Neural cell (in vitro differentiated cells): Measurements from ENCODE around the gene SLC2A8. TPM values are rescaled to one million over a fixed set of nuclear protein-coding genes. Genes with fewer than 3 reads are reported as not detected.

Experiments
- H2AFZ ChIP-seq: fragments of 200-600, 300-800 bp; sonication (generic), shearing (Covaris generic); 2 replicates; pipeline ENCODE4 v1.6.0; 2014; ENCODE audit warnings: low read depth, mild to moderate bottlenecking, antibody characterized with exemption, low read length, moderate library complexity
- H3F3A ChIP-seq: fragments of 200-600 bp; shearing (Covaris generic); 2 replicates; pipeline ENCODE4 v1.6.1; 2016; ENCODE audit warnings: mild to moderate bottlenecking, moderate library complexity, mixed read lengths, antibody characterized with exemption, low read length; ENCODE audit not compliant: insufficient read depth, poor library complexity, severe bottlenecking
- H3K27ac ChIP-seq: fragments of 200-600, 300-800 bp; sonication (generic), shearing (Covaris generic); 2 replicates; pipeline ENCODE4 v1.5.1; 2014; ENCODE audit warnings: mild to moderate bottlenecking, low read length, moderate library complexity
- H3K27me3 ChIP-seq: fragments of 300-800, 200-600 bp; sonication (generic), shearing (Covaris generic); 2 replicates; pipeline ENCODE4 v1.6.0; 2014; ENCODE audit warnings: mild to moderate bottlenecking, low read depth, low read length, moderate library complexity; ENCODE audit not compliant: insufficient read depth
- H3K36me3 ChIP-seq: fragments of 300-800, 200-600 bp; sonication (generic), shearing (Covaris generic); 2 replicates; pipeline ENCODE4 v1.5.1; 2014; ENCODE audit warnings: mild to moderate bottlenecking, antibody characterized with exemption, low read length, moderate library complexity; ENCODE audit not compliant: insufficient read depth
- H3K4me2 ChIP-seq: fragments of 300-800, 200-600 bp; sonication (generic), shearing (Covaris generic); 2 replicates; pipeline ENCODE4 v1.6.0; 2014; ENCODE audit warnings: mild to moderate bottlenecking, low read length
- H3K4me3 ChIP-seq: fragments of 300-800, 200-600 bp; sonication (generic), shearing (Covaris generic); 2 replicates; pipeline ENCODE4 v1.5.1; 2014; ENCODE audit warnings: mild to moderate bottlenecking, low read length, moderate library complexity
- H3K79me2 ChIP-seq: fragments of 200-600 bp; shearing (Covaris generic); replicated peaks from 2 replicates; pipeline ENCODE4 v1.6.0; 2014; ENCODE audit warnings: mild to moderate bottlenecking, low read length, moderate library complexity; ENCODE audit not compliant: insufficient read depth
- H3K9ac ChIP-seq: fragments of 300-800, 200-600 bp; sonication (generic), shearing (Covaris generic); 2 replicates; pipeline ENCODE4 v1.6.1; 2016; ENCODE audit warnings: mild to moderate bottlenecking, low read length, mixed read lengths
- H3K9me2 ChIP-seq: fragments of 200-600 bp; shearing (Covaris generic); 2 replicates; pipeline ENCODE4 v1.6.1; 2016; ENCODE audit warnings: mild to moderate bottlenecking, low read length, mixed read lengths; ENCODE audit not compliant: insufficient read depth
- H3K9me3 ChIP-seq: fragments of 200-600, 300-800 bp; sonication (generic), shearing (Covaris generic); 2 replicates; pipeline ENCODE4 v1.6.1; 2016; ENCODE audit warnings: mild to moderate bottlenecking, mixed run types, low read length, moderate library complexity, mixed read lengths
- H4K20me1 ChIP-seq: fragments of 200-600 bp; shearing (Covaris generic); 2 replicates; pipeline ENCODE4 v1.6.1; 2016; ENCODE audit warnings: mild to moderate bottlenecking, mixed run types; ENCODE audit not compliant: insufficient read depth
- EP300 ChIP-seq: fragments of 450-650 bp; conservative IDR thresholded peaks from 2 replicates; pipeline ENCODE4 v1.6.1; 2014; ENCODE audit warnings: antibody characterized with exemption, mild to moderate bottlenecking, moderate library complexity; ENCODE audit not compliant: poor library complexity, severe bottlenecking
- EZH2 ChIP-seq: fragments of 200-600, 300-800 bp; shearing (Covaris generic), sonication (generic); IDR thresholded peaks from 2 replicates; pipeline ENCODE4 v1.6.1; 2014; ENCODE audit warnings: antibody characterized with exemption, low read length, borderline replicate concordance, mild to moderate bottlenecking; ENCODE audit not compliant: insufficient read depth, poor library complexity, severe bottlenecking
- MXI1 ChIP-seq: fragments of 450-650 bp; conservative IDR thresholded peaks from 2 replicates; pipeline ENCODE4 v1.6.1; 2014; ENCODE audit warnings: antibody characterized with exemption, mild to moderate bottlenecking; ENCODE audit not compliant: poor library complexity, severe bottlenecking
- POLR2AphosphoS5 ChIP-seq: IDR thresholded peaks from 2 replicates; pipeline ENCODE4 v1.6.1; 2012
- RAD21 ChIP-seq: fragments of 450-650 bp; conservative IDR thresholded peaks from 2 replicates; pipeline ENCODE4 v1.6.1; 2014; ENCODE audit warnings: antibody characterized with exemption, mild to moderate bottlenecking, moderate library complexity
- SMC3 ChIP-seq: fragments of 450-650 bp; conservative IDR thresholded peaks from 2 replicates; pipeline ENCODE4 v1.6.1; 2014; ENCODE audit warnings: antibody characterized with exemption, mild to moderate bottlenecking, moderate library complexity; ENCODE audit not compliant: poor library complexity
- TAF1 ChIP-seq: IDR thresholded peaks from 2 replicates; pipeline ENCODE4 v1.6.1; 2012; ENCODE audit warnings: low read depth
- polyA plus RNA-seq: library from polyadenylated mRNA; depleted of rRNA; stranded (reverse); fragments of >200 nt; gene quantifications from 2 replicates; pipeline ENCODE4 v1.2.3, GENCODE V29; 2014
- TF ChIP-seq, protein P1 (sequence below): fragments of 450-650 bp; IDR thresholded peaks from 2 replicates; pipeline ENCODE4 v1.5.1; 2014; ENCODE audit warnings: antibody characterized with exemption, mild to moderate bottlenecking, moderate library complexity; ENCODE audit not compliant: poor library complexity, severe bottlenecking
- TF ChIP-seq, protein P2 (sequence below): IDR thresholded peaks from 2 replicates; pipeline ENCODE4 v1.6.1; 2012; ENCODE audit warnings: borderline replicate concordance

Gene SLC2A8
- polyA plus RNA-seq, 1 donor from 2014 or later: 10.2 TPM

DNA sequence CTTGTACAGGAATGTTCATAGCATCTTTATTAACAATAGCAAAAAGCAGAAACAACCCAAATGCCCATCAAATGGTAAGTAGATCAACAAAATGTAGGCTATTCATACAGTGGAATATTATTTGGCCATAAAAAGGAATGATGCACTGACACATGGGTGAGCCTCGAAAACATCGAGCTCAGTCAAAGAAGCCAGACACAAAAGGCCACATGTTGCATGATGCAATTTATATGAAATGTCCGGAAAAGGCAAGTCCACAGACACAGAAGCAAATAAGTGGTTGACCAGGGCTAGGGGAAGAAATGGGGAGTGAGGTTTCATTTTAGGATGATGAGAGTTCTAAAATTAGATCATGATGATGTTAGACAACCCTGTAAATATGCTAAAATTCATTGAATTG lies 16.5 kb upstream of the SLC2A8 start:
- no peaks in the 10 kb centered on the region for H3K9me2 ChIP-seq
- TF ChIP-seq SMC3 (no peak), EP300 (no peak), POLR2AphosphoS5 (no peak), TAF1 (no peak), MXI1 (no peak), EZH2 (no peak), RAD21 (no peak)
- TF ChIP-seq, protein P1, sequence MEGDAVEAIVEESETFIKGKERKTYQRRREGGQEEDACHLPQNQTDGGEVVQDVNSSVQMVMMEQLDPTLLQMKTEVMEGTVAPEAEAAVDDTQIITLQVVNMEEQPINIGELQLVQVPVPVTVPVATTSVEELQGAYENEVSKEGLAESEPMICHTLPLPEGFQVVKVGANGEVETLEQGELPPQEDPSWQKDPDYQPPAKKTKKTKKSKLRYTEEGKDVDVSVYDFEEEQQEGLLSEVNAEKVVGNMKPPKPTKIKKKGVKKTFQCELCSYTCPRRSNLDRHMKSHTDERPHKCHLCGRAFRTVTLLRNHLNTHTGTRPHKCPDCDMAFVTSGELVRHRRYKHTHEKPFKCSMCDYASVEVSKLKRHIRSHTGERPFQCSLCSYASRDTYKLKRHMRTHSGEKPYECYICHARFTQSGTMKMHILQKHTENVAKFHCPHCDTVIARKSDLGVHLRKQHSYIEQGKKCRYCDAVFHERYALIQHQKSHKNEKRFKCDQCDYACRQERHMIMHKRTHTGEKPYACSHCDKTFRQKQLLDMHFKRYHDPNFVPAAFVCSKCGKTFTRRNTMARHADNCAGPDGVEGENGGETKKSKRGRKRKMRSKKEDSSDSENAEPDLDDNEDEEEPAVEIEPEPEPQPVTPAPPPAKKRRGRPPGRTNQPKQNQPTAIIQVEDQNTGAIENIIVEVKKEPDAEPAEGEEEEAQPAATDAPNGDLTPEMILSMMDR: no peak
- TF ChIP-seq, protein P2, sequence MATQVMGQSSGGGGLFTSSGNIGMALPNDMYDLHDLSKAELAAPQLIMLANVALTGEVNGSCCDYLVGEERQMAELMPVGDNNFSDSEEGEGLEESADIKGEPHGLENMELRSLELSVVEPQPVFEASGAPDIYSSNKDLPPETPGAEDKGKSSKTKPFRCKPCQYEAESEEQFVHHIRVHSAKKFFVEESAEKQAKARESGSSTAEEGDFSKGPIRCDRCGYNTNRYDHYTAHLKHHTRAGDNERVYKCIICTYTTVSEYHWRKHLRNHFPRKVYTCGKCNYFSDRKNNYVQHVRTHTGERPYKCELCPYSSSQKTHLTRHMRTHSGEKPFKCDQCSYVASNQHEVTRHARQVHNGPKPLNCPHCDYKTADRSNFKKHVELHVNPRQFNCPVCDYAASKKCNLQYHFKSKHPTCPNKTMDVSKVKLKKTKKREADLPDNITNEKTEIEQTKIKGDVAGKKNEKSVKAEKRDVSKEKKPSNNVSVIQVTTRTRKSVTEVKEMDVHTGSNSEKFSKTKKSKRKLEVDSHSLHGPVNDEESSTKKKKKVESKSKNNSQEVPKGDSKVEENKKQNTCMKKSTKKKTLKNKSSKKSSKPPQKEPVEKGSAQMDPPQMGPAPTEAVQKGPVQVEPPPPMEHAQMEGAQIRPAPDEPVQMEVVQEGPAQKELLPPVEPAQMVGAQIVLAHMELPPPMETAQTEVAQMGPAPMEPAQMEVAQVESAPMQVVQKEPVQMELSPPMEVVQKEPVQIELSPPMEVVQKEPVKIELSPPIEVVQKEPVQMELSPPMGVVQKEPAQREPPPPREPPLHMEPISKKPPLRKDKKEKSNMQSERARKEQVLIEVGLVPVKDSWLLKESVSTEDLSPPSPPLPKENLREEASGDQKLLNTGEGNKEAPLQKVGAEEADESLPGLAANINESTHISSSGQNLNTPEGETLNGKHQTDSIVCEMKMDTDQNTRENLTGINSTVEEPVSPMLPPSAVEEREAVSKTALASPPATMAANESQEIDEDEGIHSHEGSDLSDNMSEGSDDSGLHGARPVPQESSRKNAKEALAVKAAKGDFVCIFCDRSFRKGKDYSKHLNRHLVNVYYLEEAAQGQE: no peak
- no peak overlapping the region for H3K27ac ChIP-seq
- H3K79me2 ChIP-seq: no peaks in the 10 kb centered on the region
- H3K4me2 ChIP-seq: no peak overlapping the region
- no peaks in the 10 kb centered on the region for H3K9me3 ChIP-seq
- no peaks in the 10 kb centered on the region for H3F3A ChIP-seq
- no peak overlapping the region for H2AFZ ChIP-seq
- H3K27me3 ChIP-seq: no peaks in the 10 kb centered on the region
- H4K20me1 ChIP-seq: no peaks in the 10 kb centered on the region
- no peak overlapping the region for H3K4me3 ChIP-seq
- no peak overlapping the region for H3K9ac ChIP-seq
- H3K36me3 ChIP-seq: no peaks in the 10 kb centered on the region

DNA sequence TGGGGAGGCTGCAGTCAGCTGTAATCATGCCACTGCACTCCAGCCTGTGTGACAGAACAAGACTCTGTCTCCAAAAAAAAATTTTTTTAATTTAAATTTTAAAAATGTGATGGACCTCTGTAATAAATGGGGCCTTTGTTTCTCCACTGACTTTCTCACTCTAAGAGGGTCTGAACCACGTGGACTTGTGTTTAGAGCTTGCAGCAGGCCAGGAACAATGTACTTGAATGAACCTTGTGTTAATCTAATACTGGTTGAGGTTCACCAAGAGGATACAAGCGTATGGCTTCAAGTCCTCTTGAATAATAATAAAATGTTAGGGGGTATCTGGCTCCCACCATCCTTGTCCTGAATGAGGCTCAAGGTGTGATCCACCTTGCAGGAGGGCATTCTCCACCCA lies 14.4 kb upstream of the SLC2A8 start:
- no peak overlapping the region for H2AFZ ChIP-seq
- H3K9me2 ChIP-seq: no peaks in the 10 kb centered on the region
- no peaks in the 10 kb centered on the region for H3K36me3 ChIP-seq
- H3K79me2 ChIP-seq: no peaks in the 10 kb centered on the region
- H3K4me2 ChIP-seq: no peak overlapping the region
- no peaks in the 10 kb centered on the region for H3K27me3 ChIP-seq
- no peak for TF ChIP-seq RAD21
- no peak for TF ChIP-seq TAF1
- TF ChIP-seq EZH2: no peak
- no peak for TF ChIP-seq EP300
- no peak for TF ChIP-seq SMC3
- no peak for TF ChIP-seq MXI1
- TF ChIP-seq POLR2AphosphoS5: no peak
- TF ChIP-seq, protein P2: no peak
- H3K9ac ChIP-seq: no peak overlapping the region
- no peaks in the 10 kb centered on the region for H4K20me1 ChIP-seq
- no peak overlapping the region for H3K27ac ChIP-seq
- no peak overlapping the region for H3K4me3 ChIP-seq
- no peaks in the 10 kb centered on the region for H3F3A ChIP-seq
- H3K9me3 ChIP-seq: no peaks in the 10 kb centered on the region
